GM19239 (cell line): ENCODE measurements around the gene STIMATE.

ENCODE experiments used
- DNase-seq: peaks from one replicate; pipeline ENCODE4 v3.0.0; 2011; ENCODE audit warnings: low spot score; ENCODE audit not compliant: insufficient read length
- FAIRE-seq: peaks from 2 replicates; lab custom pipeline; 2011; peaks lifted over from hg19 to GRCh38; lab: Jason Lieb, UNC

STIMATE gene

DNA sequence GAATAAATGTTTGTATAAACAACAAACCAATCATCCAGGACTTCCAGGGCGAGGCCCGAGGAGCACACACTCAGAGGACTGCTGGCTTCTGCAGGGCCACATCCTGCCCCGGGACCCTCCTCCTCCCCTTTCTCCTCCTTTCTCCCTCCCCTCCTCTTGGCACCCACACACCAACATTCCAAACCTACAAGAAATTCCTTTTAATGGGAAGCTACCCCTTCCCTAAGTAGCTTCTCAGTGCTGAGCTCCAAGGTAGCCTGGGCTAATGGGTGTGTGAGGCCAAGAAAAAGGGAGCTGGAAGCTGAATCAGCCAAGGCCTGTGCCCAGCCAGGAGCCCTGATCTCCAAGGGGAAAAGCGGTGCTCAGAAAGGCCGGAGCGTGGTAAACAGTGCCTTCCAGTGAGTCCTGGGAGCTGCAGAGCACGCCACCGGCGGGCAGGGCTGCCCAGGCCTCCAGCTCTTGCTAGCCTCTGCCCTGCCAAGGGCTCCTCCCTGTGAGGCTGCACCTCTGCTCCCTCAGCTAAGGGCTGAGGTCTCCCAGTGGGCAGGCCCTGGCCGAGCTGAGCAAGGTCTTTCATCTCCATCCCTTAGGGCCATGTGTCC lies 98.9 kb downstream of the STIMATE start:
- FAIRE-seq (no peak), DNase-seq (no peak)

DNA sequence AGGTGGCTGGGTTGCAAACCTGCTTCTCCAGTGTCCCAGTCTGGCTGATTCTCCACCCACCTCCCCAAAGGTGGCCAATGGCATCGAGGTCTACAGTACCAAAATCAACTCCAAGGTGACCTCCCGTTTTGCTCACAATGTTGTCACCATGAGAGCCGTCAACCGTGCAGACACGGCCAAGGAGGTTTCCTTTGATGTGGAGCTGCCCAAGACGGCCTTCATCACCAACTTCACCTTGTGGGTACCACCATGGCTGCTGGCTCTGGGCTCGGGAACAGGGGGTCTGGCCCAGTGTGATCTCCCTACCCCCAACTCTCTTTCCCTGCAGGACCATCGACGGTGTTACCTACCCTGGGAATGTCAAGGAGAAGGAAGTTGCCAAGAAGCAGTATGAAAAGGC lies 100.9 kb downstream of the STIMATE start:
- DNase-seq (no peak), FAIRE-seq (no peak)

GRCh38 chr3:52795298-52795900 lies 101.9 kb downstream of the STIMATE start:
- no peak for FAIRE-seq
- no peak for DNase-seq

- FAIRE-seq (no peak), DNase-seq (no peak)
Measured at GRCh38 chr3:52794612-52795099, 102.7 kb downstream of the STIMATE start, which contains the start of gene ITIH3. TSS of gene ITIH3 (plus strand) at chr3:52794796. CDS start at chr3:52794804, 8 bp downstream.

GRCh38 chr3:52793702-52794611 lies 103.4 kb downstream of the STIMATE start:
- DNase-seq (no peak), FAIRE-seq (no peak)

DNA sequence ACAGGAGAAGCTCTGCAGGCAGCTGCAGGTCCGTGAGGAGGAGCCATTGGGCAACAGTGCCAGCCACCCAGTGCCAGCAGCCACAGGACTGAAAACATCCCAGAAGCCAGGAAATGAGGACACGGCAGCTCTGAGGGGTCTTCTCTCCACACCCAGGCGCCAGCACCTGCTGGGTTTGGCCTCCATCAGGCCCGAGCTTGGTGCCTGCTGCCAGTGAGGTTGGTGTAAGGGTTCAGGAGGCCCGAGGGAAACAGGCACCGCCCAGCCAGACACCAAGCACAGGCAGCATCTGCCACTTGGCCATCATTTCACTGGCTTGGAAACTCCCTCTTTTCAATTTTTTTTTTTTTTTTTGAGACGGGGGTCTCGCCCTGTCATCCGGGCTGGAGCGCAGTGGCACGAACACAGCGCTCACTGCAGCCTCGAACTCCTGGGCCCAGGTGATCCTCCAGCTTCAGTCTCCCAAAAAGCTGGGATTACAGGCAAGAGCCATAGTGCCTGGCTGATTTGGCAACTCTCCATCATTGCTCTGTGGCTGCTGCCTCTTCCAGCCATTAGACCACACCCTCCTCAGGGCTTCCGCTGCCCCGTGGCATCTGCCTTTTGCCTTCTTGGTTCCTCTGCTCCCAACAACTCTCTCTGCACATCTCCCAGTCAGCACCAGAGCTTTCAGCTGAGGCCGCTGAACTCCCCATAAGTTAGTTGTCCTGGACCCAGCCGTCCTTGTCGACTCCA lies 104.2 kb downstream of the STIMATE start:
- FAIRE-seq: no peak

DNA sequence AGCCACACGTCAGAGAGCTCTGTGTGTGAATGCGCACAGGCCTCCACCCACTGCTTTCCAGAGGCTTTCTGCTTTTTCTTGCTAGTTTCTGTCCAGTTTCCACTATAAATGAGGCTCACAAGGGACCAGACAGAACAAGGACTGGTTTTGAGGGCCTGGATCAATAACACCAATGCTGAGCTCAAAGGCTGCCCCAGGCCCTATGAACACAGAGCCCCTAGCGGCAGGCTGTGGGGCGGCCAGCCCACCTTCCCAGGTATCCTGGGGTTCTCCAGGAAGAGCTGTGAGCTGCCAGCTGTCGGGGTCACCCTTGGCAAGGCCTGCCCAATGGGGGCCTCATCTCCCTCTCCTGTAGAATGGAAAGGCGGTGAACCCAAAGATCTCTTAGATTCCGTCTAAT lies 104.9 kb downstream of the STIMATE start:
- DNase-seq (no peak), FAIRE-seq (no peak)

More for the DNA sequence above, 104.2 kb downstream of the STIMATE start:
- no peak for DNase-seq

GRCh38 chr3:52791928-52792327 lies 105.4 kb downstream of the STIMATE start:
- no peak for FAIRE-seq

GRCh38 chr3:52791366-52791765 lies 106.0 kb downstream of the STIMATE start:
- no peak for DNase-seq
- no peak for FAIRE-seq

More at GRCh38 chr3:52791928-52792327, 105.4 kb downstream of the STIMATE start:
- DNase-seq: no peak

- FAIRE-seq (no peak), DNase-seq (no peak)
Measured at GRCh38 chr3:52790741-52791140, 106.6 kb downstream of the STIMATE start.

GRCh38 chr3:52790337-52790736 lies 107.0 kb downstream of the STIMATE start:
- DNase-seq: no peak
- FAIRE-seq: no peak

- DNase-seq (no peak), FAIRE-seq (no peak)
Measured at GRCh38 chr3:52789746-52790040, 107.7 kb downstream of the STIMATE start.

DNA sequence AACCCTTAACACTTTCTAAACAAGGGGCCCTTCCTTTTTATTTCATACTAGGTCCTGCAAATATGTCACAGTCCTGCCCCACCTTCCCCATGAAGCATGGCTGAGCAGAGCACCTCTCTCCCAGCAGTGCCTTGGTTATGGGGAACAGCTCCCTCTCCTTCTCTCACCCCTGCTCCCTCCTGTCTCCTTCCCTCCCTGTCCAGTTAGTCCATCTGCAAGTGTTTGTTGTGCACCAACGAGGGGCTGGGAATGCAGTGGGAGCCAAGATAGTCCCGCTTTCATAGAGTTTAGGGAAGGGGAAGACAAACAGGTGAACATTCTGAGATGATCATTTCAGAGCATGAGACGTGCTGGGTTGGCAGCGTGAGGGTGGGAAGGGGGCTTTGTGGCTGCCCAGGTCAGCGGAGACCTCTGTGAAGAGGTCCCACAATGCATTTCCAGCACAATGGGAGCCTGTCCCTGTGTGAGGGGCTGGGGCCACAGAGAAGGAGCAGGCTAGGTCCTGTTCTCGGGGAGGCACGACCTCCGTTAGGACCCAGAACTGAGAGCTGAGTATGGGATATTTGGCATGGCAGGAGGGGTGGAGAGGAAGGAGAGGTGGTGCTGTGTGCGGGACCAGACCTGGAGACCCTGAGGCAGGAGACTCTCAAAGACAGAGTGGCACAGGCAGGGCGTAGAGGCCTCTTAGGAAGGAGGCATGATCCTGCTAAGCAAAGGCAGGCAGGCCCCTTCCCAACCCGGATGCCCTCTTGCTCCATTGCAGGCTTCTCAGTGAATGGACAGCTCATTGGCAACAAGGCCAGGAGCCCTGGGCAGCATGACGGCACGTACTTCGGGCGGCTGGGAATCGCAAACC lies 108.2 kb downstream of the STIMATE start:
- DNase-seq: no peak
- no peak for FAIRE-seq

GRCh38 chr3:52787672-52788625 lies 109.4 kb downstream of the STIMATE start:
- no peak for DNase-seq
- no peak for FAIRE-seq

GRCh38 chr3:52787246-52787645 lies 110.1 kb downstream of the STIMATE start:
- DNase-seq: no peak
- no peak for FAIRE-seq
